DOHH2 (cell line): ENCODE measurements around the gene CALY.
"Not testable (repeated sequence)": the region's sequence is repeated elsewhere in the genome, so short reads cannot be mapped to it uniquely, and the experiment has no call there.

Source experiments
- H3F3A ChIP-seq: fragments of 200-600 bp; sonication (generic), shearing (Covaris generic); 2 replicates; pipeline ENCODE4 v1.6.0; 2016; ENCODE audit warnings: antibody characterized with exemption, mild to moderate bottlenecking; ENCODE audit not compliant: control insufficient read depth, insufficient read depth
- H3K27ac ChIP-seq: fragments of 200-600 bp; sonication (generic); 2 replicates; pipeline ENCODE4 v1.5.1; 2014; ENCODE audit warnings: low read depth, mild to moderate bottlenecking, low read length, moderate library complexity
- H3K27me3 ChIP-seq: fragments of 200-600 bp; sonication (generic); 2 replicates; pipeline ENCODE4 v1.6.1; 2014; ENCODE audit warnings: mild to moderate bottlenecking, low read length, mixed read lengths; ENCODE audit not compliant: control insufficient read depth
- H3K36me3 ChIP-seq: fragments of 200-600 bp; sonication (generic); 2 replicates; pipeline ENCODE4 v1.6.1; 2014; ENCODE audit warnings: mild to moderate bottlenecking, low read length, moderate library complexity, mixed read lengths; ENCODE audit not compliant: control insufficient read depth
- H3K4me1 ChIP-seq: fragments of 200-600 bp; sonication (generic); 2 replicates; pipeline ENCODE4 v1.6.1; 2014; ENCODE audit warnings: mild to moderate bottlenecking, low read length, mixed read lengths; ENCODE audit not compliant: control insufficient read depth
- H3K4me2 ChIP-seq: fragments of 200-600 bp; sonication (generic); 2 replicates; pipeline ENCODE4 v1.6.0; 2014; ENCODE audit warnings: mild to moderate bottlenecking, low read length, moderate library complexity
- H3K4me3 ChIP-seq: fragments of 200-600 bp; sonication (generic); 2 replicates; pipeline ENCODE4 v1.5.1; 2014; ENCODE audit warnings: mild to moderate bottlenecking, low read length, mixed read lengths
- H3K79me2 ChIP-seq: fragments of 200-600 bp; sonication (generic); 2 replicates; pipeline ENCODE4 v1.6.1; 2014; ENCODE audit warnings: mild to moderate bottlenecking, low read length, mixed read lengths; ENCODE audit not compliant: control insufficient read depth
- H3K9me2 ChIP-seq: fragments of 200-600 bp; sonication (generic); replicated peaks from 2 replicates; pipeline ENCODE4 v1.6.1; 2014; ENCODE audit warnings: mild to moderate bottlenecking, low read length, mixed read lengths; ENCODE audit not compliant: control insufficient read depth
- H3K9me3 ChIP-seq: fragments of 200-600 bp; sonication (generic); 2 replicates; pipeline ENCODE4 v1.6.1; 2014; ENCODE audit warnings: antibody characterized with exemption, low read length, mixed read lengths; ENCODE audit not compliant: control insufficient read depth, insufficient read depth
- H4K20me1 ChIP-seq: fragments of 200-600 bp; sonication (generic); 2 replicates; pipeline ENCODE4 v1.6.0; 2014; ENCODE audit warnings: low read depth, mild to moderate bottlenecking, antibody characterized with exemption, low read length, moderate library complexity; ENCODE audit not compliant: control insufficient read depth, insufficient read depth
- EZH2phosphoT487 ChIP-seq: fragments of 200-600 bp; sonication (generic); IDR thresholded peaks from 2 replicates; pipeline ENCODE4 v1.6.1; 2017; ENCODE audit warnings: borderline replicate concordance, mild to moderate bottlenecking, antibody characterized with exemption, low read length, moderate library complexity, mixed read lengths
- TF ChIP-seq, protein P1 (sequence below): fragments of 200-600 bp; sonication (generic); IDR thresholded peaks from one replicate; pipeline ENCODE4 v1.5.1; 2014; ENCODE audit warnings: antibody characterized with exemption, mild to moderate bottlenecking, low read depth, low read length; ENCODE audit not compliant: poor library complexity, severe bottlenecking

Gene CALY

DNA sequence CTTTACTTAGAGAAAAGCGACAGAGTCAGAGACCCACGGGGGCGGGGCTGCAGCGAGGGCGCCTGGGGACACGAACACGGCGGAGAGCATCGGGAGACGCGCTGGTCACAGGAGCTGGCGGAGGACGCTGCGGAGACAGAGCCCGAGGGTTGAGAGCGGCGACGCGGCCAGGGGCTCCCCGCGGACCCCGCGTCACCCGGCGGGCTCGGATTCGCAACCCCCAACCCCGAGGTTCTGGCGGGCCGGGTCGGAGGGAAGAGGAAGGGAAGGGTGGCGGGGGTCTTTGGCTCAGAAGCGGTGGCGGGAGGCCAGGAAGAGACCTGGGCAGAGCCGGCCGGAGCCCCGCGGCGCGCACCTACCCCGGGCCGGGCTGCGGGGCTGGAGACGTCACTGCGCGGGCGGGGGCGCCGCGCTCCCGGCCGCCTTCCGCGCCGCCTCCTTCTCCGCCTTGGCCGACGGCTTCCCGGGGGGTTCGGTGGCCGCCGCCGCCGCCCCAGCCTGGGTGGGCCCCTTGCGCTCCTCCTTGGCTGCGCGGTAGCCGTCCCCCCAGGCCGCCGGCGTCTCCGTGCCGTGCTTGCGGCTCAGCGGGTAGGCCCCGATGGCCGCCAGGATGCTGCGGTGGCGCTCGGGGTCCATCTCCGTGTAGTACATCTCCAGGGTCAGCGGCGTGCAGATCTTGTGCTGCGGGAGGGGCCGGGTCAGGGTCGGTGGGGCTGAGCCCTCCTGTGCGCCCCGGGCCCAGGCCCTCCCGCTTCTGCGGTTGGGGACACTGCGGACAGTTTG lies 11.1 kb downstream of the CALY start:
- H3K36me3 ChIP-seq, result no peaks in the 10 kb centered on the region
- H3K27ac ChIP-seq, result no peak overlapping the region
- no peaks in the 10 kb centered on the region for H4K20me1 ChIP-seq
- H3F3A ChIP-seq, result peaks cover 3% of the 10 kb centered on the region; the same call in 1 of the 2 replicates
- H3K79me2 ChIP-seq, result no peaks in the 10 kb centered on the region
- H3K9me2 ChIP-seq, result no peaks in the 10 kb centered on the region
- peaks cover 3% of the 10 kb centered on the region; the same call in 1 of the 2 replicates for H3K9me3 ChIP-seq
- no peak overlapping the region for H3K4me3 ChIP-seq
- H3K4me1 ChIP-seq, result peaks cover 11% of the 10 kb centered on the region
- H3K27me3 ChIP-seq, result peaks cover 29% of the 10 kb centered on the region
- H3K4me2 ChIP-seq, result no peak overlapping the region
- TF ChIP-seq, protein P1, sequence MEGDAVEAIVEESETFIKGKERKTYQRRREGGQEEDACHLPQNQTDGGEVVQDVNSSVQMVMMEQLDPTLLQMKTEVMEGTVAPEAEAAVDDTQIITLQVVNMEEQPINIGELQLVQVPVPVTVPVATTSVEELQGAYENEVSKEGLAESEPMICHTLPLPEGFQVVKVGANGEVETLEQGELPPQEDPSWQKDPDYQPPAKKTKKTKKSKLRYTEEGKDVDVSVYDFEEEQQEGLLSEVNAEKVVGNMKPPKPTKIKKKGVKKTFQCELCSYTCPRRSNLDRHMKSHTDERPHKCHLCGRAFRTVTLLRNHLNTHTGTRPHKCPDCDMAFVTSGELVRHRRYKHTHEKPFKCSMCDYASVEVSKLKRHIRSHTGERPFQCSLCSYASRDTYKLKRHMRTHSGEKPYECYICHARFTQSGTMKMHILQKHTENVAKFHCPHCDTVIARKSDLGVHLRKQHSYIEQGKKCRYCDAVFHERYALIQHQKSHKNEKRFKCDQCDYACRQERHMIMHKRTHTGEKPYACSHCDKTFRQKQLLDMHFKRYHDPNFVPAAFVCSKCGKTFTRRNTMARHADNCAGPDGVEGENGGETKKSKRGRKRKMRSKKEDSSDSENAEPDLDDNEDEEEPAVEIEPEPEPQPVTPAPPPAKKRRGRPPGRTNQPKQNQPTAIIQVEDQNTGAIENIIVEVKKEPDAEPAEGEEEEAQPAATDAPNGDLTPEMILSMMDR, result no peak
- no peak for TF ChIP-seq EZH2phosphoT487

DNA sequence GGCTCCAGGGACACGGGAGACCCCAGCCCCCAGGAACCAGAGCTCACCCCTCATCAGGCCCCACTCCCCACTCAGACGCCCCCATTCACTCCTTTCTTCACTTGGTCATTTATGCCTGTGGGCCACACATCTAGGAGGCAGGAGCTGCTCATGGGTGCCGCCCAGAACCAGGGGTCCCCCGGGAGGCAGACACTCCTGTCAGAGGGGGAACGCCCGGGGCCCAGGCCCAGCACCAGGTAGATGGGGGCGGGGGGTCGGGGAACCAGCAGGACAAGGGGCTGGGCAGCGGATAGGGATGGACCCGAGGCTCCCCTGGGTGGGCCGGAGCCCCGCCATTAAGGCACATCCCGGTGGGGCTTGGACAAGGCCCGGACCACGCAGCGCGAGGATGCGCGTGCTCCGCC lies 11.8 kb downstream of the CALY start:
- Histone ChIP-seq H3K27ac (no peak overlapping the region), H3K9me3 (peaks cover 3% of the 10 kb centered on the region; the same call in 1 of the 2 replicates), H4K20me1 (no peaks in the 10 kb centered on the region), H3K27me3 (peaks cover 29% of the 10 kb centered on the region), H3K4me1 (peaks cover 9% of the 10 kb centered on the region), H3K4me2 (peak overlapping the region; percentile 43), H3K36me3 (no peaks in the 10 kb centered on the region), H3F3A (peaks cover 3% of the 10 kb centered on the region; the same call in 1 of the 2 replicates), H3K9me2 (no peaks in the 10 kb centered on the region), H3K4me3 (no peak overlapping the region), H3K79me2 (no peaks in the 10 kb centered on the region)
- TF ChIP-seq, protein P1, result no peak
- TF ChIP-seq EZH2phosphoT487, result no peak

DNA sequence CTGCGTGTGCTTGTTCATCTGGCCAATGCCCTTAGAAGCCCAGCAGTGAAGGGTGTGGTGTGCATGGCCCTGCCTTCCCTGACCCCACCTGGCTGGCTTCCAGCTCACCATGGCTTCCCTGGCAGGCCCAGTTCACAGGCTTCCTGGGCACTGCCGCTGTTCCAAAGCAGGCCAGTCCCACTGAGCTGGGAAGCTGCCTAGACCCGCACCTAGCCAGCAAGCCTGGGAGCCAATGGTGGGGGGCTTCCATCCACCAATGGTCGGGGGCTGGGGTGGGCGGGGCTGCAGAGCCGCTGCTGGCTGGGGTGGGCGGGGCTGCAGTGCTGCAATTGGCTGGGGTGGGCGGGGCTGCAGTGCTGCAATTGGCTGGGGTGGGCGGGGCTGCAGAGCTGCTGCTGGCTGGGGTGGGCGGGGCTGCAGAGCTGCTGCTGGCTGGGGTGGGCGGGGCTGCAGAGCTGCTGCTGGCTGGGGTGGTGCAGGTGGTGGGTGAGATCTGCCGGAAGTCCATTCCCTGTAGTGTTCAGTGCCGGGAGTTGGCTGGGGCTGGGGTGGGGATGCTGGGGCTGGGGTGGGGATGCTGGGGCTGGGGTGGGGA lies 12.4 kb downstream of the CALY start:
- Histone ChIP-seq H3K79me2 (no peaks in the 10 kb centered on the region), H3K9me2 (no peaks in the 10 kb centered on the region), H3K4me2 (peak overlapping the region; percentile 21; the same call in 1 of the 2 replicates), H3K9me3 (peaks cover 3% of the 10 kb centered on the region; the same call in 1 of the 2 replicates), H3K27me3 (peaks cover 26% of the 10 kb centered on the region), H3K27ac (no peak overlapping the region), H3K36me3 (no peaks in the 10 kb centered on the region), H3F3A (0 out of 2 replicates have a peak, but pooled peaks cover 3% of the 10 kb centered on the region), H3K4me3 (no peak overlapping the region), H4K20me1 (no peaks in the 10 kb centered on the region), H3K4me1 (peaks cover 4% of the 10 kb centered on the region)
- TF ChIP-seq, protein P1, result no peak

DNA sequence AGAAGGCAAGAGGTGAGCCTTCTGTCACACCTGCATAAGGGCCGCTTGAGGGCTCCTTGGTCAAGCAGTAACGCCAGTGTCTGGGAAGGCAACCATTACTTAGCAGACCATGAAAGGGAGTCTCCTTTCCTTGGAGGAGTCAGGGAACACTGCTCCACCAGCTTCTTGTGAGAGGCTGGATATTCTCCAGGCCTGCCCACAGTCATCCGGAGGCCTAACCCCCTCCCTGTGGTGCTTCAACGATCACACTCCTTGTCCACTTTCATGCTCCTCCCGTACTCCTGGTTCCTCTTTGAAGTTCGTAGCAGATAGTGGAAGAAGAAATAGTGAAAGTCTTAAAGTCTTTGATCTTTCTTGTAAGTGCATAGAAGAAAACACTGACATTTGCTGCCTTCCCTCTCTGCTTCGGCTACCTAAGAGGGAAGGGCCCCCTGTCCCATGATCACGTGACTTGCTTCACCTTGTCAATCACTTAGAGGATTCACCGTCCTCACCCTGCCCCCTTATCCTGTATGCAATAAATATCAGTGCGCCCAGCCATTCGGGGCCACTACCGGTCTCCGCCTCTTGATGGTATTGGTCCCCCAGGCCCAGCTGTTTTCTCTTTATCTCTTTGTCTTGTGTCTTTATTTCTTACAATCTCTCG lies 14.5 kb downstream of the CALY start:
- H3K4me3 ChIP-seq, H3K79me2 ChIP-seq, H3K4me1 ChIP-seq, H3K9me3 ChIP-seq, H3K27ac ChIP-seq, H3K4me2 ChIP-seq, H3K9me2 ChIP-seq, H4K20me1 ChIP-seq, H3K36me3 ChIP-seq, H3F3A ChIP-seq: not testable (repeated sequence)
- peaks cover 14% of the 10 kb centered on the region for H3K27me3 ChIP-seq

DNA sequence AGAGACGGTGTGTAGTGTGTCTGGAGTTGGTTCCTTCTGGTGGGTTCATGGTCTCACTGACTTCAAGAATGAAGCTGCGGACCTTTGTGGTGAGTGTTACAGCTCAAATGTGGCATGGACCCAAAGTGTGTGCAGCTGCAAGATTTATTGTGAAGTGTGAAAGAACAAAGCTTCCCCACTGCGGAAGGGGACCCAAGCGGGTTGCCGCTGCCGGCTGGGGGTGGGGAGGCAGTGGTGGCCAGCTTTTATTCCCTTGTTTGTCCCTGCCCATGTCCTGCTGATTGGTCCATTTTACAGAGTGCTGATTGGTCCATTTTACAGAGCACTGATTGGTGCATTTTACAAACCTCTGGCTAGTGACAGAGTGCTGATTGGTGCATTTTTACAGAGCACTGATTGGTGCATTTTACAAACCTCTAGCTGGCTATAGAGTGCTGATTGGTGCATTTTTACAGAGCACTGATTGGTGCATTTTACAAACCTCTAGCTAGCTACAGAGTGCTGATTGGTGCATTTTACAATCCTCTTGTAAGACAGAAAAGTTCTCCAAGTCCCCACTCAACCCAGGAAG lies 15.8 kb downstream of the CALY start:
- not testable (repeated sequence) for H3K4me1 ChIP-seq, H3K36me3 ChIP-seq, H3F3A ChIP-seq, H4K20me1 ChIP-seq, H3K79me2 ChIP-seq, H3K27ac ChIP-seq, H3K9me2 ChIP-seq, H3K27me3 ChIP-seq, H3K4me2 ChIP-seq, H3K9me3 ChIP-seq, H3K4me3 ChIP-seq
